Body of pancreas (tissue), 4 donors: ENCODE results near the gene HABP4. TPM values are rescaled to one million over a fixed set of nuclear protein-coding genes. Genes with fewer than 3 reads are reported as not detected.

ENCODE experiments used
- ATAC-seq: fragments of 150-250 bp; one replicate; pipeline ENCODE4 v1.9.1; 2016
- DNase-seq, 4 donors: peaks; one replicate each; pipeline ENCODE4 v3.0.0-alpha.2; 2019
- H3K27ac ChIP-seq, 4 donors: fragments of 200-600 bp; sonication (generic); 1 replicate in 3 of 4; 2 replicates in 1 of 4; pipeline versions ENCODE4 v1.5.1 to v1.6.1; 2016 to 2019; ENCODE audit warnings: mild to moderate bottlenecking in 1 of 4, mixed read lengths in 1 of 4, moderate library complexity in 1 of 4
- H3K27me3 ChIP-seq, 2 donors: fragments of 200-600 bp; sonication (generic); one replicate each; pipeline ENCODE4 v1.6.0; 2016; ENCODE audit warnings: mild to moderate bottlenecking in 1 of 2
- H3K36me3 ChIP-seq, 2 donors: fragments of 200-600 bp; sonication (generic); replicated peaks in 1 of 2; 2 replicates each; pipeline ENCODE4 v1.5.1; 2016; ENCODE audit warnings: low read depth in 2 of 2; ENCODE audit not compliant: insufficient read depth in 1 of 2
- H3K4me1 ChIP-seq: fragments of 200-600 bp; sonication (generic); one replicate; pipeline ENCODE4 v1.6.0; 2016
- H3K4me3 ChIP-seq, 2 donors: fragments of 200-600 bp; sonication (generic); 1 replicate in 1 of 2; 2 replicates in 1 of 2; pipeline ENCODE4 v1.5.1; 2016 to 2019
- H3K9me3 ChIP-seq, 3 donors: fragments of 200-600 bp; sonication (generic); 1 replicate in 2 of 3; 2 replicates in 1 of 3; pipeline ENCODE4 v1.5.1; 2016
- CTCF ChIP-seq, 7 experiments: fragments of 450-650 bp in 4 of 7; fragments of 200-600 bp in 3 of 7; sonication (generic) in 3 of 7; IDR thresholded peaks; one replicate each; pipeline ENCODE4 v1.5.1; 2016 to 2019; ENCODE audit warnings: antibody characterized with exemption in 7 of 7
- POLR2A ChIP-seq, 3 donors: fragments of 450-650 bp; IDR thresholded peaks; one replicate each; pipeline ENCODE4 v1.6.1; 2016; ENCODE audit warnings: antibody characterized with exemption in 3 of 3, mild to moderate bottlenecking in 2 of 3
- WGBS, 2 donors: methylation state at CpG; one replicate each; pipeline ENCODE4 v1.1.5; 2017; 5-methylcytosine and 5-hydroxymethylcytosine counted together
- intact Hi-C: fragments of 100-400 bp; cut with DNase I; formaldehyde crosslinking; loops from one replicate; pipeline ENCODE4 v1.15.1; 2023
- total RNA-seq, 2 donors: library from RNA; depleted of rRNA; stranded (reverse); fragments of >200 nt; gene quantifications; one replicate each; pipeline ENCODE4 v1.1.0, GENCODE V29; 2016

HABP4 gene
- total RNA-seq, 2 donors from 2014 or later, result 12.2 to 12.5 TPM

- H3K27ac ChIP-seq, result no peak overlapping the region
- no peaks in the 10 kb centered on the region for H3K36me3 ChIP-seq
- 88 to 96% methylated on average over 8 to 16 of the region's 16 CpGs for WGBS, 2 donors
- intact Hi-C loops, result no loop called here
- DNase-seq (no peak), ATAC-seq (no peak)
- H3K4me1 ChIP-seq, result peaks cover 16% of the 10 kb centered on the region
- TF ChIP-seq POLR2A (IDR thresholded peaks at IDR 0.05) (no peak), CTCF (IDR thresholded peaks at IDR 0.05) (no peak)
- no peaks in the 10 kb centered on the region for H3K9me3 ChIP-seq
- no peak overlapping the region for H3K4me3 ChIP-seq
- no peaks in the 10 kb centered on the region for H3K27me3 ChIP-seq
These were observed 35.3 kb downstream of the HABP4 start for GRCh38 chr9:96485280-96485679.

GRCh38 chr9:96486386-96487028 is 36.5 kb downstream of the HABP4 start:
- Histone ChIP-seq H3K9me3 (no peaks in the 10 kb centered on the region), H3K4me3 (no peak overlapping the region), H3K36me3 (no peaks in the 10 kb centered on the region), H3K27me3 (no peaks in the 10 kb centered on the region), H3K27ac (peak overlapping the region in 2 of 4 donors; percentile 5 to 8), H3K4me1 (peaks cover 16% of the 10 kb centered on the region)
- intact Hi-C loops, result no loop called here
- no peak for TF ChIP-seq CTCF (IDR thresholded peaks at IDR 0.05)
- TF ChIP-seq POLR2A (IDR thresholded peaks at IDR 0.05), result no peak
- ATAC-seq, result peak; percentile 51
- peak; percentile 47 to 76 (median 61) for DNase-seq
- 36 to 52% methylated on average over 4 to 7 of the region's 7 CpGs for WGBS, 2 donors

- no peak for ATAC-seq
- DNase-seq, result no peak
- H3K9me3 ChIP-seq, result no peaks in the 10 kb centered on the region
- intact Hi-C loops, result no loop called here
- H3K36me3 ChIP-seq, result no peaks in the 10 kb centered on the region
- no peaks in the 10 kb centered on the region for H3K27me3 ChIP-seq
- H3K27ac ChIP-seq, result peak overlapping the region in 1 of 4 donors; percentile 5
- TF ChIP-seq POLR2A (IDR thresholded peaks at IDR 0.05) (no peak), CTCF (IDR thresholded peaks at IDR 0.05) (no peak)
- WGBS, 2 donors, result 32 to 35% methylated on average over 1 of the region's 1 CpG
- no peak overlapping the region for H3K4me3 ChIP-seq
- peaks cover 16% of the 10 kb centered on the region for H3K4me1 ChIP-seq
These were observed 37.0 kb downstream of the HABP4 start for GRCh38 chr9:96487029-96487396.

- H3K27ac ChIP-seq, result no peak overlapping the region
- no peak overlapping the region for H3K4me3 ChIP-seq
- peaks cover 16% of the 10 kb centered on the region for H3K4me1 ChIP-seq
- H3K36me3 ChIP-seq, result no peaks in the 10 kb centered on the region
- ATAC-seq (no peak), DNase-seq (no peak)
- intact Hi-C loops, result no loop called here
- no peak for TF ChIP-seq CTCF (IDR thresholded peaks at IDR 0.05)
- TF ChIP-seq POLR2A (IDR thresholded peaks at IDR 0.05), result no peak
- H3K27me3 ChIP-seq, result no peaks in the 10 kb centered on the region
- H3K9me3 ChIP-seq, result no peaks in the 10 kb centered on the region
- 81 to 84% methylated on average over 9 to 10 of the region's 10 CpGs for WGBS, 2 donors
These were observed 38.0 kb downstream of the HABP4 start for GRCh38 chr9:96487949-96488348.

GRCh38 chr9:96489482-96489979 is 39.6 kb downstream of the HABP4 start:
- Histone ChIP-seq H3K27ac (no peak overlapping the region), H3K4me1 (peaks cover 16% of the 10 kb centered on the region), H3K27me3 (no peaks in the 10 kb centered on the region), H3K4me3 (no peak overlapping the region), H3K9me3 (no peaks in the 10 kb centered on the region), H3K36me3 (no peaks in the 10 kb centered on the region)
- DNase-seq, result no peak
- intact Hi-C loops, result no loop called here
- no peak for ATAC-seq
- 90 to 94% methylated on average over 12 of the region's 12 CpGs for WGBS, 2 donors
- TF ChIP-seq POLR2A (IDR thresholded peaks at IDR 0.05) (no peak), CTCF (IDR thresholded peaks at IDR 0.05) (no peak)
